HepG2 (cell line): ENCODE data around the gene CD320. TPM values are rescaled to one million over a fixed set of nuclear protein-coding genes. Genes with fewer than 3 reads are reported as not detected.

Experiments used
- ATAC-seq: fragments of 200-7000 bp; cut with Tn5 transposase; 3 replicates; pipeline ENCODE4 v1.9.1; 2020; ENCODE audit warnings: mild to moderate bottlenecking, moderate library complexity
- BruUV-seq: library from RNA; stranded (reverse); fragments of 400-500 nt; replicated peaks from 2 replicates; lab custom pipeline; 2021; lab: Mats Ljungman, UMichigan
- CTCF ChIA-PET: fragments of 300-600 bp; formaldehyde crosslinking; extraction: SDS; loops from one replicate; lab custom pipeline; 2021; ENCODE audit warnings: low total read pairs, inconsistent platforms, low intra/inter-chr PET ratio; lab: Yijun Ruan, JAX
- POLR2A ChIA-PET: fragments of 350-600 bp; sonication (Branson Sonifier 250); formaldehyde crosslinking; loops from one replicate; lab custom pipeline; 2020; ENCODE audit warnings: antibody characterized with exemption, inconsistent platforms; lab: Yijun Ruan, JAX
- DNase-seq: peaks from one replicate; pipeline ENCODE4 v3.0.0-alpha.2; 2015; ENCODE audit warnings: low spot score
- FAIRE-seq: peaks from 3 replicates; lab custom pipeline; 2011; peaks lifted over from hg19 to GRCh38; lab: Jason Lieb, UNC
- H2AFZ ChIP-seq: one replicate; pipeline ENCODE4 v1.6.1; 2011; ENCODE audit warnings: low read length, inconsistent platforms
- H3K27ac ChIP-seq: fragments of 300-600 bp; 3 replicates; pipeline ENCODE4 v1.8.0; 2011; ENCODE audit warnings: mixed run types, mild to moderate bottlenecking, mixed read lengths, low read length, inconsistent platforms; ENCODE audit not compliant: insufficient read depth; ENCODE audit errors: extremely low read length
- H3K27me3 ChIP-seq, 2 experiments: fragments of 200-600 bp in 1 of 2; 2 replicates in 1 of 2; 3 replicates in 1 of 2; pipeline versions ENCODE4 v1.6.0 to v1.8.0; 2011; ENCODE audit warnings: low read length in 2 of 2, mild to moderate bottlenecking in 2 of 2, moderate library complexity in 2 of 2, inconsistent platforms in 1 of 2; ENCODE audit not compliant: insufficient read depth in 2 of 2, control insufficient read depth in 1 of 2
- H3K36me3 ChIP-seq, 2 experiments: fragments of 200-600 bp in 1 of 2; replicated peaks in 1 of 2; 2 replicates in 1 of 2; 3 replicates in 1 of 2; pipeline versions ENCODE4 v1.5.1 to v1.8.0; 2011; ENCODE audit warnings: low read length in 2 of 2, inconsistent platforms in 1 of 2; ENCODE audit not compliant: insufficient read depth in 2 of 2, control insufficient read depth in 1 of 2
- H3K4me1 ChIP-seq: 2 replicates; pipeline ENCODE4 v1.5.1; 2012; ENCODE audit warnings: low read length, inconsistent platforms; ENCODE audit not compliant: insufficient read depth
- H3K4me2 ChIP-seq: 2 replicates; pipeline ENCODE4 v1.6.0; 2011; ENCODE audit warnings: low read depth, low read length, inconsistent platforms
- H3K4me3 ChIP-seq, 3 experiments: fragments of 200-600 bp in 1 of 3; sonication (generic), shearing (Covaris generic) in 1 of 3; replicated peaks in 1 of 3; 2 replicates each; pipeline ENCODE4 v1.5.1; 2011 to 2016; ENCODE audit warnings: low read length in 3 of 3, inconsistent platforms in 2 of 3, low read depth in 2 of 3, mild to moderate bottlenecking in 2 of 3, control low read depth in 1 of 3, mixed read lengths in 1 of 3; ENCODE audit not compliant: insufficient read depth in 1 of 3
- H3K79me2 ChIP-seq: one replicate; pipeline ENCODE4 v1.6.1; 2011; ENCODE audit warnings: low read length, inconsistent platforms; ENCODE audit not compliant: insufficient read depth
- H3K9ac ChIP-seq: 2 replicates; pipeline ENCODE4 v1.6.0; 2011; ENCODE audit warnings: mild to moderate bottlenecking, low read depth, low read length, inconsistent platforms; ENCODE audit not compliant: insufficient read depth
- H3K9me3 ChIP-seq: 2 replicates; pipeline ENCODE4 v1.5.1; 2012; ENCODE audit warnings: mild to moderate bottlenecking, low read length
- H4K20me1 ChIP-seq: 2 replicates; pipeline ENCODE4 v1.6.0; 2011; ENCODE audit warnings: inconsistent platforms, mild to moderate bottlenecking, low read length, moderate library complexity; ENCODE audit not compliant: insufficient read depth
- AGO2 ChIP-seq: fragments of 200-400 bp; formaldehyde crosslinking; optimal IDR thresholded peaks from 2 replicates; pipeline ENCODE3; 2017; ENCODE audit warnings: mild to moderate bottlenecking, low read depth, low read length, moderate library complexity
- CEBPG ChIP-seq: IDR thresholded peaks from 2 replicates; pipeline ENCODE4 v1.6.1; 2016
- MXD4 ChIP-seq: IDR thresholded peaks from 2 replicates; pipeline ENCODE4 v1.6.1; 2016; ENCODE audit warnings: mild to moderate bottlenecking, missing biosample characterization, missing genetic modification reagents
- PRPF4 ChIP-seq: fragments of 200-400 bp; formaldehyde crosslinking; IDR thresholded peaks from 2 replicates; pipeline ENCODE4 v1.6.1; 2016; ENCODE audit warnings: low read length, low read depth; ENCODE audit not compliant: poor library complexity, severe bottlenecking
- WIZ ChIP-seq: sonication (generic); formaldehyde crosslinking; IDR thresholded peaks from 2 replicates; pipeline ENCODE4 v1.5.1; 2020; ENCODE audit warnings: mild to moderate bottlenecking, missing genetic modification reagents
- XRCC5 ChIP-seq: fragments of 200-400 bp; formaldehyde crosslinking; optimal IDR thresholded peaks from 2 replicates; pipeline ENCODE3; 2017; ENCODE audit warnings: mild to moderate bottlenecking, low read length
- ZNF207 ChIP-seq: fragments of 450-650 bp; IDR thresholded peaks from 2 replicates; pipeline ENCODE4 v1.6.1; 2016; ENCODE audit warnings: antibody characterized with exemption, borderline replicate concordance
- ZNF607 ChIP-seq: sonication (generic); formaldehyde crosslinking; IDR thresholded peaks from 2 replicates; pipeline ENCODE4 v1.5.1; 2020; ENCODE audit warnings: missing genetic modification reagents, mild to moderate bottlenecking, borderline replicate concordance
- WGBS: methylation state at CpG from one replicate; pipeline ENCODE4 v1.1.6; 2017; ENCODE audit warnings: low lambda C conversion rate; 5-methylcytosine and 5-hydroxymethylcytosine counted together
- in situ Hi-C: cut with HindIII; loops from 2 replicates; pipeline ENCODE4 v1.10.0; 2017; ENCODE audit warnings: low pct_unique_long_range_greater_than_20kb; ENCODE audit not compliant: extremely low pct_ligation_motif_present
- intact Hi-C: fragments of 100-400 bp; cut with micrococcal nuclease; formaldehyde crosslinking; loops from one replicate; pipeline ENCODE4 v1.10.0; 2022; ENCODE audit not compliant: unreplicated experiment
- polyA plus RNA-seq, 8 experiments: library from polyadenylated mRNA; depleted of rRNA in 3 of 8; stranded (reverse) in 7 of 8; unstranded in 1 of 8; fragments of >200 nt; fragmentation: Illumina TruSeq in 4 of 8; extraction: Trizol in 4 of 8; gene quantifications; 2 replicates each; pipeline versions ENCODE4 v1.2.1 to v1.2.3, GENCODE V29; 2011 to 2016; ENCODE audit warnings: low read depth in 4 of 8, missing spikeins in 1 of 8, mixed read lengths in 1 of 8; ENCODE audit not compliant: insufficient read depth in 1 of 8
- total RNA-seq, 5 experiments: library from RNA; depleted of rRNA; stranded (reverse); fragments of >200 nt; fragmentation: Illumina TruSeq; extraction: Trizol; gene quantifications; 2 replicates each; pipeline ENCODE4 v1.2.3, GENCODE V29; 2016; ENCODE audit warnings: low read depth in 1 of 5
- TF ChIP-seq, protein P1 (sequence below): IDR thresholded peaks from 2 replicates; pipeline ENCODE4 v1.6.1; 2016; ENCODE audit warnings: low read depth, borderline replicate concordance

Gene CD320
- total and polyA plus RNA-seq, 2 of the 13 experiments (the other 11 are each of a cell fraction or from before 2014, with no cell fraction given) = 83.1 to 99.9 TPM

DNA sequence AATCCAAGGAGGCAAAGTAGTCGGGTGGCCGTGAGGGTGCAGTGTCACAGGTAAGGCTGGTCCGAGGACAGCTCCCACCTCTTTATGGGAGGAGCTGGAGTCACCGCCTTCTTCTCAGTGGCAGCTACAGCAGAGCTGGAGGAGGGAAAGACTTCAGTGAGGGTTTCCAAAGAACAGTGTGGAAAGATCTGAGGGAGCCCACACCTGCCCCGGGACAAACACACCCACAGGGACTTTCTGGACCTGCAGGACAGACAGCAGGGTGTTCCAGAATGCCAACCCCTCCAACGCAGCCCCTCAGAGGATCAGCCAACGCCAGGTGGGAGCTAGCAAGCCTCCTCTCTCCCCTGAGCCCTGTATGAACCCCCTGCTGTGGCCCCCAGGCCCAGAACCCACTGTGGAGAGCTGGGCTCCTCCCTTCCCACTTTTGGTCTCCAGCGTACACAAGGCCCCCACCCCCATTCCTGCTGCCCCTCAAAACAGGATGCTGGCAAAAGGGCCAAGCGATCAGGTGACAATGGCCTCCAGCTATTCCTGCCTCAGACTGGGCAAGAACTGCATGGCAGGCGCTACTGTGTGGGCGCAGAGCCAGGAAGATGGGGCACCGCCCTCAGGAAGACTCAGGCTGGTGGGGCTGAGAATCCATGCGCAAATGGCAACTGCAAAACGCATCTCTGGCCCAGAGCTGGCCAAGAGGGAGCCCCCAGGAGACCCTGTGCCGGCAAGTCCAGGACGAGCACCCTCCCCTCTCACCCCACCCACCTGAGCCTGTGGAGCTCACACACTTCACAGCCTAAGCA is 3.5 kb upstream of the CD320 start:
- ChIA-PET CTCF (no interaction called here), POLR2A (interaction anchor here (1.5 kb wide), 1 partner anchor 9 kb away, joined by 8 read pairs; the partner anchor contains the start of genes NDUFA7 and RPS28)
- Histone ChIP-seq H3K27me3 (no peaks in the 10 kb centered on the region), H3K36me3 (peaks cover 14 to 24% of the 10 kb centered on the region in 2 experiments; a peak in 4 of 5 replicates), H3K4me2 (no peak overlapping the region), H4K20me1 (no peaks in the 10 kb centered on the region), H3K4me1 (peaks cover 23% of the 10 kb centered on the region), H3K9ac (no peak overlapping the region)
- FAIRE-seq (no peak), DNase-seq (no peak)
- intact Hi-C loops = no loop called here
- no TSS peak for BruUV-seq
- peak; percentile 65 for TF ChIP-seq AGO2
- TF ChIP-seq, protein P1, sequence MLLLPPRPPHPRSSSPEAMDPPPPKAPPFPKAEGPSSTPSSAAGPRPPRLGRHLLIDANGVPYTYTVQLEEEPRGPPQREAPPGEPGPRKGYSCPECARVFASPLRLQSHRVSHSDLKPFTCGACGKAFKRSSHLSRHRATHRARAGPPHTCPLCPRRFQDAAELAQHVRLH = no peak
- TF ChIP-seq, all 625 proteins: peak for 1
- Histone ChIP-seq H2AFZ (no peak overlapping the region), H3K79me2 (peaks cover 12% of the 10 kb centered on the region), H3K27ac (no peak overlapping the region), H3K4me3 (no peak overlapping the region), H3K9me3 (no peaks in the 10 kb centered on the region)
- 88% methylated on average over 12 of the region's 16 CpGs for WGBS
- in situ Hi-C loops = no loop called here
- ATAC-seq = no peak

DNA sequence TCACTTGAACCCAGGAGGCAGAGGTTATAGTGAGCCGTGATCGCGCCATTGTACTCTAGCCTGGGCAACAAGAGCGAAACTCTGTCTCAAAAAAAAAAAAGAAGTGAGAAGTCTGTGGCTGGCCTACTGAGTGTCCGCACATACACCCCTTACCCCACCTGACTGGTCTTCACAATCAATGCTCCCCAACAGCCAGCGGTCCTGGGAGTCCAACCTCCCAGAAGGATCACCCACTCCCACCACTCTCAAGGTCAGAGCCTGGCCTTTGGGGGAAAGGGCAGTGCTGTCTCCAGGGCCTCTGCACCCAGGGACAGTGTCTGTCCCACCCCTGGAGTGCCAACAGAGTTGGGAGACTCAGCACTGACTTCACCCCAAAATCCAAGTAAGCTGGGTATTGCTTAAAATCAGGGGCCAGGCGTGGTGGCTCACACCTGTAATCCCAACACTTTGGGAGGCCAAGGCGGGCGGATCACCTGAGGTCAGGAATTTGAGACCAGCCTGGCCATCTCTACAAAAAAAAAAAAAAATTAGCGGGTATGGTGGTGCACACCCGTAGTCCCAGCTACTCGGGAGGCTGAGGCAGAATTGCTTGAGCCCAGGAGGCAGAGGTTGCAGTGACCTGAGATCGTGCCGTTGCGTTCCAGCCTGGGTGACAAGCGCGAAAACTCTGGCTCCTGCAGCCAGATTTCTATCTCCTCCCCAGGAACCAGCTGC is 2.3 kb upstream of the CD320 start:
- Histone ChIP-seq H3K27ac (no peak overlapping the region), H3K4me2 (no peak overlapping the region), H3K27me3 (no peaks in the 10 kb centered on the region), H4K20me1 (no peaks in the 10 kb centered on the region), H3K4me3 (no peak overlapping the region), H3K36me3 (peaks cover 11 to 26% of the 10 kb centered on the region in 2 experiments; a peak in 4 of 5 replicates), H3K9me3 (no peaks in the 10 kb centered on the region), H3K4me1 (peaks cover 34% of the 10 kb centered on the region)
- in situ Hi-C loops = no loop called here
- over 99% methylated on average over 17 of the region's 17 CpGs for WGBS
- POLR2A ChIA-PET = interaction anchor here (1.5 kb wide), 1 partner anchor 10 kb away, joined by 8 read pairs; the partner anchor contains the start of genes NDUFA7 and RPS28
- TF ChIP-seq ZNF207 (no peak), MXD4 (no peak), WIZ (CRISPR knock-in tag) (no peak), PRPF4 (no peak), XRCC5 (no peak), ZNF607 (CRISPR knock-in tag) (no peak), CEBPG (CRISPR knock-in tag) (no peak)
- TF ChIP-seq, all 625 proteins: peak for 0
- ATAC-seq (no peak), DNase-seq (no peak), FAIRE-seq (no peak)
- Histone ChIP-seq H2AFZ (no peak overlapping the region), H3K9ac (no peak overlapping the region), H3K79me2 (peaks cover 17% of the 10 kb centered on the region)
- CTCF ChIA-PET = no interaction called here
- intact Hi-C loops = no loop called here
- BruUV-seq = no TSS peak
